ENCODE results near the gene TUBE1. TPM values are rescaled to one million over a fixed set of nuclear protein-coding genes. Genes with fewer than 3 reads are reported as not detected.

TUBE1 gene
- total and polyA plus RNA-seq, 10 donors, result 8.8 to 35.1 (median 15.1) TPM

- intact Hi-C loops (cut with DNase I; ENCODE audit: low total_unique reads), result no loop called here
- H3K36me3 ChIP-seq, result no peaks in the 10 kb centered on the region
- no peak overlapping the region for H3K4me3 ChIP-seq
- WGBS, 5 donors, result 67 to 84% (median 77%) methylated on average over 6 of the region's 6 CpGs
- H3K27me3 ChIP-seq (replicated peaks in 1 of 7), result no peaks in the 10 kb centered on the region
- H3K9me3 ChIP-seq, result peaks cover 0 to 13% (median 7%) of the 10 kb centered on the region in 8 donors
- H3K4me1 ChIP-seq, result peaks cover 0 to under 1% (median 0%) of the 10 kb centered on the region in 6 donors
- TF ChIP-seq POLR2A (IDR thresholded peaks at IDR 0.05) (no peak), POLR2AphosphoS5 (IDR thresholded peaks at IDR 0.05) (no peak), CTCF (IDR thresholded peaks at IDR 0.05 in 8 of 11, conservative IDR thresholded peaks at IDR 0.05 in 3 of 11) (no peak)
- no peak for DNase-seq
- no peak overlapping the region for H3K27ac ChIP-seq
Observed at GRCh38 chr6:112021691-112022310, 65.5 kb downstream of the TUBE1 start.

Other genes starting within 250 kb of the TUBE1 start
- 100 to 1,000 TPM; 193 to 409 (median 227) TPM for gene FYN, start 214.0 kb downstream of the TUBE1 start, total RNA-seq
- gene FYN, start 214.0 kb downstream of the TUBE1 start, polyA plus RNA-seq, result 10 to 100 TPM; 56.6 to 78.1 (median 65.6) TPM
- gene CCN6, start 33.4 kb downstream of the TUBE1 start, total RNA-seq, result not detected
- gene CCN6, start 33.4 kb downstream of the TUBE1 start, polyA plus RNA-seq, result under 1 TPM in 1 of 3 donors, not detected in 2; 0.03 TPM
- 1 to 10 TPM; 1.9 to 7.8 (median 3.6) TPM for gene FAM229B, start 109 bp upstream of the TUBE1 start, total RNA-seq
- 1 to 10 TPM; 7.8 to 7.9 (median 7.9) TPM for gene FAM229B, start 109 bp upstream of the TUBE1 start, polyA plus RNA-seq
- gene LAMA4, start 167.1 kb upstream of the TUBE1 start, total RNA-seq, result 1 to 10 TPM; 1.0 to 3.7 (median 3.0) TPM
- gene LAMA4, start 167.1 kb upstream of the TUBE1 start, polyA plus RNA-seq, result 1 to 10 TPM in 2 of 3 donors, under 1 TPM in 1; 0.76 to 2.5 (median 2.4) TPM